CD4-positive, alpha-beta T cell (primary cell): ENCODE results near the gene NRDC. TPM values are rescaled to one million over a fixed set of nuclear protein-coding genes. Genes with fewer than 3 reads are reported as not detected.

ENCODE experiments used
- ATAC-seq: fragments of 200-7000 bp; cut with Tn5 transposase; one replicate; pipeline ENCODE4 v1.10.0; 2022; ENCODE audit warnings: mild to moderate bottlenecking; ENCODE audit not compliant: poor library complexity
- CTCF ChIA-PET: fragments of 350-600 bp; sonication (Branson Sonifier 250); formaldehyde crosslinking; loops from one replicate; lab custom pipeline; 2021; ENCODE audit warnings: antibody characterized with exemption, inconsistent platforms; lab: Charles Lee
- POLR2A ChIA-PET: fragments of 350-600 bp; sonication (Branson Sonifier 250); formaldehyde crosslinking; loops from one replicate; lab custom pipeline; 2021; ENCODE audit warnings: antibody characterized with exemption, inconsistent platforms; lab: Charles Lee
- DNase-seq, 14 experiments: peaks; one replicate each; pipeline ENCODE4 v3.0.0-alpha.2; 2013 to 2020; ENCODE audit warnings: mixed read lengths in 2 of 14
- H3K27ac ChIP-seq, 2 donors: one replicate each; pipeline versions ENCODE4 v1.5.1 to v1.7.0; 2013; ENCODE audit warnings: low read length in 2 of 2, low read depth in 1 of 2, mild to moderate bottlenecking in 1 of 2
- H3K27me3 ChIP-seq, 2 experiments: 1 replicate in 1 of 2; 2 replicates in 1 of 2; pipeline versions ENCODE4 v1.6.1 to v1.7.0; 2013; ENCODE audit warnings: low read length in 2 of 2, control low read depth in 1 of 2, mild to moderate bottlenecking in 1 of 2, moderate library complexity in 1 of 2; ENCODE audit not compliant: insufficient read depth in 2 of 2, control insufficient read depth in 1 of 2
- H3K36me3 ChIP-seq: one replicate; pipeline ENCODE4 v1.6.1; 2013; ENCODE audit warnings: low read length, control low read depth; ENCODE audit not compliant: insufficient read depth
- H3K4me1 ChIP-seq: one replicate; pipeline ENCODE4 v1.6.1; 2013; ENCODE audit warnings: low read length, control low read depth; ENCODE audit not compliant: insufficient read depth
- H3K4me3 ChIP-seq: one replicate; pipeline ENCODE4 v1.5.1; 2013; ENCODE audit warnings: mild to moderate bottlenecking, low read length, moderate library complexity
- H3K9me3 ChIP-seq, 2 experiments: 1 replicate in 1 of 2; 2 replicates in 1 of 2; pipeline versions ENCODE4 v1.6.1 to v1.7.0; 2013; ENCODE audit warnings: low read length in 2 of 2, mild to moderate bottlenecking in 2 of 2, control low read depth in 1 of 2, moderate library complexity in 1 of 2; ENCODE audit not compliant: control insufficient read depth in 1 of 2, insufficient read depth in 1 of 2
- H3K27ac Mint-ChIP-seq: one replicate; pipeline ENCODE4 v1.8.0; 2020; ENCODE audit warnings: mixed read lengths
- H3K27me3 Mint-ChIP-seq: one replicate; pipeline ENCODE4 v1.8.0; 2021; ENCODE audit warnings: mixed read lengths
- H3K36me3 Mint-ChIP-seq: one replicate; pipeline ENCODE4 v1.8.0; 2021; ENCODE audit warnings: low read depth, mixed read lengths
- H3K4me1 Mint-ChIP-seq: one replicate; pipeline ENCODE4 v1.8.0; 2021; ENCODE audit warnings: low read depth, mixed read lengths
- H3K4me3 Mint-ChIP-seq: one replicate; pipeline ENCODE4 v1.8.0; 2020; ENCODE audit warnings: mild to moderate bottlenecking, mixed read lengths
- H3K9me3 Mint-ChIP-seq: one replicate; pipeline ENCODE4 v1.8.0; 2020; ENCODE audit warnings: mixed read lengths
- intact Hi-C, 2 experiments: fragments of 100-400 bp; cut with DNase I in 1 of 2; cut with micrococcal nuclease in 1 of 2; formaldehyde crosslinking; loops; one replicate each; pipeline versions ENCODE4 v1.15.1 to v1.9.0; 2023 to 2025; cut with DNase I, micrococcal nuclease
- total RNA-seq, 174 experiments: library from RNA in 2 of 174; stranded (reverse) in 2 of 174; gene quantifications; one replicate each; pipeline ENCODE4 v1.2.3 and lab custom pipeline; 2021 to 2026
- TF ChIP-seq, protein P1 (sequence below): fragments of 200-600 bp; IDR thresholded peaks from one replicate; pipeline ENCODE4 v1.8.0; 2022; ENCODE audit warnings: antibody characterized with exemption, mild to moderate bottlenecking

NRDC gene
- total RNA-seq, 2 experiments from 2014 or later, result 59.0 to 62.4 TPM

DNA sequence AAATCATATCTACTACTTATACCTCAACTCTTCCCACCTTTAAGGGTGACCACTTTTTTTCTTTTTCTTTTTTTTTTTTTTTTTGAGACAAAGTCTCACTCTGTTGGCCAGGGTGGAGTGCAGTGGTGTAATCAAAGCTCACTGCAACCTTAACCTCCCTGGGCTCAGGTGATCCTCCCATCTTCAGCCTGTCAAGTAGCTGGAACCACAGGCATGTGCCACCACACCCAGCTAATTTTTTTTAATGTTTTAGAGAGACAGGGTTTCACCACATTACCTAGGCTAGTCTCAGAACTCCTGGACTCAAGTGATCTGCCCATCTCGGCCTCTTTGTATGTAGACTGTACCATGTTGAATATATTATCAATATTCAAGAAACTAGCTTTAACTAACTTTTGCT, 39.4 kb downstream of the NRDC start:
- H3K4me1 ChIP-seq, result peaks cover 3% of the 10 kb centered on the region
- Mint-ChIP-seq H3K27ac (no peak overlapping the region), H3K4me3 (no peak overlapping the region), H3K36me3 (peaks cover 61% of the 10 kb centered on the region), H3K27me3 (no peaks in the 10 kb centered on the region), H3K4me1 (peaks cover 34% of the 10 kb centered on the region), H3K9me3 (no peaks in the 10 kb centered on the region)
- H3K27ac ChIP-seq, result no peak overlapping the region
- H3K36me3 ChIP-seq, result peaks cover 39% of the 10 kb centered on the region
- intact Hi-C loops, result no loop called here
- H3K4me3 ChIP-seq, result no peak overlapping the region
- no peaks in the 10 kb centered on the region for H3K9me3 ChIP-seq
- TF ChIP-seq, protein P1, sequence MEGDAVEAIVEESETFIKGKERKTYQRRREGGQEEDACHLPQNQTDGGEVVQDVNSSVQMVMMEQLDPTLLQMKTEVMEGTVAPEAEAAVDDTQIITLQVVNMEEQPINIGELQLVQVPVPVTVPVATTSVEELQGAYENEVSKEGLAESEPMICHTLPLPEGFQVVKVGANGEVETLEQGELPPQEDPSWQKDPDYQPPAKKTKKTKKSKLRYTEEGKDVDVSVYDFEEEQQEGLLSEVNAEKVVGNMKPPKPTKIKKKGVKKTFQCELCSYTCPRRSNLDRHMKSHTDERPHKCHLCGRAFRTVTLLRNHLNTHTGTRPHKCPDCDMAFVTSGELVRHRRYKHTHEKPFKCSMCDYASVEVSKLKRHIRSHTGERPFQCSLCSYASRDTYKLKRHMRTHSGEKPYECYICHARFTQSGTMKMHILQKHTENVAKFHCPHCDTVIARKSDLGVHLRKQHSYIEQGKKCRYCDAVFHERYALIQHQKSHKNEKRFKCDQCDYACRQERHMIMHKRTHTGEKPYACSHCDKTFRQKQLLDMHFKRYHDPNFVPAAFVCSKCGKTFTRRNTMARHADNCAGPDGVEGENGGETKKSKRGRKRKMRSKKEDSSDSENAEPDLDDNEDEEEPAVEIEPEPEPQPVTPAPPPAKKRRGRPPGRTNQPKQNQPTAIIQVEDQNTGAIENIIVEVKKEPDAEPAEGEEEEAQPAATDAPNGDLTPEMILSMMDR, result no peak
- ChIA-PET CTCF (no interaction called here), POLR2A (interaction anchor here (0.7 kb wide), 1 partner anchor 39 kb away, joined by 3 read pairs; the partner anchor contains the start of gene NRDC)
- no peaks in the 10 kb centered on the region for H3K27me3 ChIP-seq
- ATAC-seq (no peak), DNase-seq (no peak)

DNA sequence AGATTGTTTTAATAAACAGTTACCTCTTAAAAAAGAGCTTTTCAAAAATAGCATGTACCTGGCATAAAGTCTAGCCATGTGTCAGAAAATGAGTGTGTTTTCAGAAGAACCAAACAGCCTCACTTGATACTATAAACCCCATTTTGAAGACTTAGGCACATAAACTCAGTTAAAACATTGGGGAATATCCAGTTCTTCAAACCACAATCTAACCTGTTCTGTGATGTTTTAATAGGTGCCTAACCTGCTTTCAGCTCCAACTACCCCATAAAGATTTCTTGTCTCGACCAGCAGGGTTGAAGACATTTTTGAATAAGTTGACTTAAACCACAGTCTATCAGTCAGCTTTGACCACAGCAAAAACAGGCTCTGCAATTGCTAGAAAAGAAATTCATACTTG, 41.3 kb downstream of the NRDC start:
- Histone ChIP-seq H3K27ac (no peak overlapping the region), H3K4me1 (peaks cover 3% of the 10 kb centered on the region), H3K9me3 (no peaks in the 10 kb centered on the region), H3K27me3 (no peaks in the 10 kb centered on the region), H3K36me3 (peaks cover 53% of the 10 kb centered on the region), H3K4me3 (no peak overlapping the region)
- intact Hi-C loops, result no loop called here
- Mint-ChIP-seq H3K4me1 (peaks cover 24% of the 10 kb centered on the region), H3K9me3 (no peaks in the 10 kb centered on the region), H3K27ac (no peak overlapping the region), H3K36me3 (peaks cover 77% of the 10 kb centered on the region), H3K4me3 (no peak overlapping the region), H3K27me3 (no peaks in the 10 kb centered on the region)
- ChIA-PET POLR2A (no interaction called here), CTCF (no interaction called here)
- DNase-seq (no peak), ATAC-seq (no peak)
- TF ChIP-seq, protein P1, result no peak

DNA sequence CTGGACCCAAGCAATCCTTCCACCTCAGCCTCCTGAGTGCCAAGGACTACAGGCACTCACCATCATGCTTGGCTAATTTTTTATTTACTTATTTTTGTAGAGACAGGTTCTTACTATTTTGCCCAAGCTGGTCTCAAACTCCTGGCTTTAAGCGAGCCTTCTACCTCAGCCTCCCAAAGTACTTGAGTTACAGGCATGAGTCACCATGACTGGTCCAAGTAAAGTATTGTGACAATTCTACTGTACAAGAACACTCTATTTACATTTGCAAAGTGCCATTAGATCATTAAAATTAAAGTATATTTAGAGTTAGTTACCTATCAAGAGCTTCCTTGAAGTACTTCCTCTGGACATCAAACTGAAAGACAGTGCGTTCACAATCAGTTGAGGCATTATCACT, 44.8 kb downstream of the NRDC start:
- H3K27me3 Mint-ChIP-seq, result no peaks in the 10 kb centered on the region
- no peak overlapping the region for H3K4me3 Mint-ChIP-seq
- intact Hi-C loops, result no loop called here
- TF ChIP-seq, protein P1, result no peak
- Histone ChIP-seq H3K9me3 (no peaks in the 10 kb centered on the region), H3K36me3 (peaks cover 64% of the 10 kb centered on the region), H3K27ac (no peak overlapping the region), H3K4me1 (no peaks in the 10 kb centered on the region), H3K27me3 (no peaks in the 10 kb centered on the region), H3K4me3 (no peak overlapping the region)
- ChIA-PET CTCF (no interaction called here), POLR2A (no interaction called here)
- H3K9me3 Mint-ChIP-seq, result no peaks in the 10 kb centered on the region
- DNase-seq, result no peak
- peaks cover 76% of the 10 kb centered on the region for H3K36me3 Mint-ChIP-seq
- peaks cover 3% of the 10 kb centered on the region for H3K4me1 Mint-ChIP-seq
- no peak overlapping the region for H3K27ac Mint-ChIP-seq
- ATAC-seq, result no peak
